SH-SY5Y (cell line): ENCODE data around the gene IPMK.

Source experiments
- GATA2 ChIP-seq: IDR thresholded peaks from 2 replicates; pipeline ENCODE4 v1.6.1; 2011; ENCODE audit warnings: mild to moderate bottlenecking, low read depth, low read length
- GATA3 ChIP-seq: IDR thresholded peaks from 2 replicates; pipeline ENCODE4 v1.6.1; 2011; ENCODE audit warnings: low read depth, mild to moderate bottlenecking, low read length, moderate library complexity

- TF ChIP-seq GATA2 (no peak), GATA3 (no peak)
Observed at GRCh38 chr10:58239561-58240169, 28.0 kb downstream of the IPMK start.
